GM12878 (cell line): Measurements from ENCODE around the gene POC1B. TPM values are rescaled to one million over a fixed set of nuclear protein-coding genes. Genes with fewer than 3 reads are reported as not detected.

Experiments
- BACH1 ChIP-seq: fragments of 450-650 bp; IDR thresholded peaks from 2 replicates; pipeline ENCODE4 v1.6.1; 2017; ENCODE audit warnings: mild to moderate bottlenecking, borderline replicate concordance
- BMI1 ChIP-seq: fragments of 450-650 bp; IDR thresholded peaks from 2 replicates; pipeline ENCODE4 v1.6.1; 2016; ENCODE audit warnings: mild to moderate bottlenecking, moderate library complexity, borderline replicate concordance
- CHD4 ChIP-seq: fragments of 200-600 bp; sonication (generic); IDR thresholded peaks from 2 replicates; pipeline ENCODE4 v1.6.1; 2016; ENCODE audit warnings: mild to moderate bottlenecking
- CREB1 ChIP-seq: IDR thresholded peaks from 2 replicates; pipeline ENCODE4 v1.6.1; 2012; ENCODE audit warnings: low read depth, mild to moderate bottlenecking, inconsistent platforms
- CTCF ChIP-seq, 3 experiments: IDR thresholded peaks in 2 of 3; conservative IDR thresholded peaks in 1 of 3; 2 replicates each; pipeline ENCODE4 v1.5.1; 2011; ENCODE audit warnings: low read depth in 3 of 3, low read length in 3 of 3, mild to moderate bottlenecking in 3 of 3, control low read depth in 2 of 3, moderate library complexity in 2 of 3, inconsistent platforms in 1 of 3, mixed read lengths in 1 of 3; ENCODE audit not compliant: control insufficient read depth in 2 of 3, insufficient read depth in 1 of 3; ENCODE audit errors: extremely low read depth in 1 of 3
- HSF1 ChIP-seq: fragments of 150-350 bp; IDR thresholded peaks from 2 replicates; pipeline ENCODE4 v1.6.1; 2014; ENCODE audit warnings: mild to moderate bottlenecking, low read depth, low read length
- JUNB ChIP-seq: IDR thresholded peaks from 2 replicates; pipeline ENCODE4 v1.6.1; 2016; ENCODE audit warnings: antibody characterized with exemption, mild to moderate bottlenecking
- MYC ChIP-seq: IDR thresholded peaks from 2 replicates; pipeline ENCODE4 v1.6.1; 2011; ENCODE audit warnings: mild to moderate bottlenecking, low read length, moderate library complexity, inconsistent platforms; ENCODE audit not compliant: insufficient read depth, insufficient replicate concordance, insufficient read length, severe bottlenecking
- NFYA ChIP-seq: IDR thresholded peaks from 2 replicates; pipeline ENCODE4 v1.6.1; 2011; ENCODE audit warnings: low read depth, mild to moderate bottlenecking, low read length, improper control_type of control experiment, borderline replicate concordance
- PML ChIP-seq: IDR thresholded peaks from 2 replicates; pipeline ENCODE4 v1.6.1; 2012; ENCODE audit warnings: low read length, inconsistent platforms
- POLR2A ChIP-seq: IDR thresholded peaks from 2 replicates; pipeline ENCODE4 v1.6.1; 2011; ENCODE audit warnings: low read depth, mild to moderate bottlenecking, low read length
- POLR2AphosphoS2 ChIP-seq: IDR thresholded peaks from 2 replicates; pipeline ENCODE4 v1.6.1; 2011; ENCODE audit warnings: low read depth, mild to moderate bottlenecking, low read length, improper control_type of control experiment, moderate library complexity
- SIN3A ChIP-seq: IDR thresholded peaks from 2 replicates; pipeline ENCODE4 v1.6.1; 2012; ENCODE audit warnings: low read depth, low read length, improper control_type of control experiment
- SMARCA5 ChIP-seq: fragments of 450-650 bp; IDR thresholded peaks from 2 replicates; pipeline ENCODE4 v1.6.1; 2017; ENCODE audit warnings: mild to moderate bottlenecking
- SMC3 ChIP-seq: IDR thresholded peaks from 2 replicates; pipeline ENCODE4 v1.6.1; 2011; ENCODE audit warnings: low read length, improper control_type of control experiment, borderline replicate concordance
- TARDBP ChIP-seq: IDR thresholded peaks from 2 replicates; pipeline ENCODE4 v1.6.1; 2016; ENCODE audit warnings: borderline replicate concordance
- TBL1XR1 ChIP-seq: IDR thresholded peaks from 2 replicates; pipeline ENCODE4 v1.6.1; 2012; ENCODE audit warnings: low read depth, low read length, improper control_type of control experiment
- TCF3 ChIP-seq: IDR thresholded peaks from 2 replicates; pipeline ENCODE4 v1.6.1; 2012; ENCODE audit warnings: low read depth, mild to moderate bottlenecking, low read length, borderline replicate concordance; ENCODE audit not compliant: insufficient read depth
- ZNF207 ChIP-seq: fragments of 450-650 bp; IDR thresholded peaks from 2 replicates; pipeline ENCODE4 v1.6.1; 2014; ENCODE audit warnings: antibody characterized with exemption, mild to moderate bottlenecking, borderline replicate concordance
- polyA plus RNA-seq, 11 experiments: library from polyadenylated mRNA; depleted of rRNA in 4 of 11; unstranded in 6 of 11; stranded (reverse) in 5 of 11; fragments of >200 nt; fragmentation: Nextera tagmentation in 4 of 11; fragmentation: Illumina TruSeq in 1 of 11; extraction: Ambion mirVana in 4 of 11; extraction: Trizol in 1 of 11; gene quantifications; 1 replicate in 1 of 11; 2 replicates in 10 of 11; pipeline versions ENCODE4 v1.2.1 to v1.2.3, GENCODE V29; 2011 to 2016; ENCODE audit warnings: inconsistent platforms in 2 of 11, missing spikeins in 2 of 11, low read depth in 1 of 11
- total RNA-seq, 4 experiments: library from RNA; depleted of rRNA in 3 of 4; stranded (reverse); fragments of >200 nt in 3 of 4; fragmentation: Illumina TruSeq in 1 of 4; extraction: Trizol in 1 of 4; gene quantifications; 2 replicates each; pipeline versions ENCODE4 v1.2.1 to v1.2.3, GENCODE V29; 2013 to 2021

The POC1B gene
- total and polyA plus RNA-seq, 10 of the 15 experiments (the other 5 are each of a cell fraction or from before 2014, with no cell fraction given), result 4.4 to 17.8 (median 11.3) TPM

GRCh38 chr12:89470741-89471509, 54.9 kb downstream of the POC1B start (continued):
- TF ChIP-seq CTCF (IDR thresholded peaks at IDR 0.05 in 2 of 3, conservative IDR thresholded peaks at IDR 0.05 in 1 of 3; ENCODE audit: control insufficient read depth in 2 of 3, extremely low read depth in 1 of 3, insufficient read depth in 1 of 3, low read depth in 3 of 3, low read length in 3 of 3) (peak; percentile 65 to 67 (median 65)), SIN3A (no peak), BACH1 (no peak), POLR2A (no peak), CHD4 (no peak), NFYA (no peak), TBL1XR1 (no peak), JUNB (no peak), SMARCA5 (no peak), ZNF207 (no peak), HSF1 (no peak), SMC3 (peak; percentile 81), CREB1 (no peak), POLR2AphosphoS2 (no peak), BMI1 (no peak), TCF3 (no peak), MYC (no peak), TARDBP (no peak), PML (no peak)
